Activated naive CD8-positive, alpha-beta T cell treated with anti-CD3 and anti-CD28 coated beads, Interleukin-2, amount 10 ng/mL, durations not matched to agents 7 days and 5 days (primary cell): ENCODE data around the gene OTUD7B. TPM values are rescaled to one million over a fixed set of nuclear protein-coding genes. Genes with fewer than 3 reads are reported as not detected.
"Not testable (repeated sequence)": the region's sequence is repeated elsewhere in the genome, so short reads cannot be mapped to it uniquely, and the experiment has no call there.

Experiments
- ATAC-seq: fragments of 150-1000 bp; cut with Tn5 transposase; one replicate; pipeline ENCODE4 v1.10.0; 2021; ENCODE audit warnings: low read depth, moderate library complexity
- POLR2A ChIA-PET: fragments of 350-600 bp; sonication (Branson Sonifier 250); formaldehyde crosslinking; loops from one replicate; lab custom pipeline; 2021; ENCODE audit warnings: antibody characterized with exemption; lab: Charles Lee
- DNase-seq: peaks from one replicate; pipeline ENCODE4 v3.0.0; 2021
- H3K27ac Mint-ChIP-seq: one replicate; pipeline ENCODE4 v1.8.0; 2022; ENCODE audit warnings: mild to moderate bottlenecking, mixed read lengths
- H3K27me3 Mint-ChIP-seq: one replicate; pipeline ENCODE4 v1.8.0; 2022; ENCODE audit warnings: mild to moderate bottlenecking, moderate library complexity, mixed read lengths
- H3K36me3 Mint-ChIP-seq: one replicate; pipeline ENCODE4 v1.8.0; 2021; ENCODE audit warnings: mild to moderate bottlenecking, mixed read lengths
- H3K4me1 Mint-ChIP-seq: one replicate; pipeline ENCODE4 v1.8.0; 2021; ENCODE audit warnings: mixed read lengths
- H3K4me3 Mint-ChIP-seq: one replicate; pipeline ENCODE4 v1.8.0; 2022; ENCODE audit warnings: mild to moderate bottlenecking, moderate library complexity, mixed read lengths
- H3K9me3 Mint-ChIP-seq: one replicate; pipeline ENCODE4 v1.8.0; 2021; ENCODE audit warnings: mixed read lengths
- total RNA-seq, 2 experiments: library from RNA; stranded (reverse); gene quantifications; one replicate each; pipeline ENCODE4 v1.2.3, GENCODE V29; 2021

Gene OTUD7B
- total RNA-seq, 2 experiments from 2014 or later, result 12.8 to 13.7 TPM

DNA sequence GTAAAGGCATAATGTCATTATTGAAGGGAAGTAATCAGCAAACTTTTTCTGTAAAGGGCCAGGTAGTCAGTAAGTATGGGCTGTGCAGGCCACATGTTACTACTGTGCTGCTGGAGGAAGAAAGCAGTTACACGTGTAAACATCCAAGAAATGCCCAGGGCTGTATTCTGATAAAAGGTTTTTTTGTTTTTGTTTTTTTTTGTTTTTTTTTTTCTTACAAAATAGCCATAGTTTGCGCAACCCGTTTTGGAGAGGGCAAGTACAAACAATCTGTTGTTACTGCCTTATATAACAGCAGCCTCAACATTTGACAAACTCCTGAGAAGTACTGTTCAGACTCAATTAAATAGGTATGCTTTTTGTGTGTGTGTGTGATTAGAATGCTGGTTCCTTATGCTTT lies 47.2 kb downstream of the OTUD7B start:
- Mint-ChIP-seq H3K36me3 (peaks cover 21% of the 10 kb centered on the region), H3K4me3 (no peak overlapping the region), H3K4me1 (peaks cover 17% of the 10 kb centered on the region), H3K27me3 (no peaks in the 10 kb centered on the region), H3K27ac (no peak overlapping the region), H3K9me3 (no peaks in the 10 kb centered on the region)
- ATAC-seq (no peak), DNase-seq (no peak)
- POLR2A ChIA-PET, result interaction anchor here (0.8 kb wide), 1 partner anchor 271 kb away, joined by 3 read pairs; no protein-coding TSS in a partner anchor

DNA sequence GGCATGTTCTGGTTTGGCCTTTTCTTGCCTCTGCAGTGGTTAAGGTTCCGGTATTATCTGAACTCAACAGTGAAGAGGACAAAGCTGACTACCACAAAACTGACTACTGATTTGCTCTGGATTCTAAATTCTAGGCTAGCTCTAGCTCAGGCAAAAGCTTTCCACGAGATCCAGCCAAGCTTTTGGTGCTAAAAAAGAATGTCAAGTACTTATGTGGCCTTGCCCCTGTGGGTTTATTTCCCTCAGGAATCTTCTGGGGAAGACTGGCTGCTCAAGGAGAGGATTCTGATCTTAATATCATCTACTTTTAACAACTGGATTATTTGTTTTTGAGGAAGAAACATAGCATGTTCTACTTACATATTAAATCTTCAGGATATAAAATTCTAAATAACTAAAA lies 47.8 kb downstream of the OTUD7B start:
- Mint-ChIP-seq H3K4me1 (peaks cover 17% of the 10 kb centered on the region), H3K9me3 (no peaks in the 10 kb centered on the region), H3K36me3 (peaks cover 24% of the 10 kb centered on the region), H3K4me3 (no peak overlapping the region), H3K27ac (no peak overlapping the region), H3K27me3 (no peaks in the 10 kb centered on the region)
- ATAC-seq, result no peak
- DNase-seq, result no peak
- POLR2A ChIA-PET, result interaction anchor here (0.6 to 1.1 kb wide), 3 partner anchors 74 to 79 kb away, joined by 3 to 7 read pairs (median 3); a partner anchor contains a TSS

DNA sequence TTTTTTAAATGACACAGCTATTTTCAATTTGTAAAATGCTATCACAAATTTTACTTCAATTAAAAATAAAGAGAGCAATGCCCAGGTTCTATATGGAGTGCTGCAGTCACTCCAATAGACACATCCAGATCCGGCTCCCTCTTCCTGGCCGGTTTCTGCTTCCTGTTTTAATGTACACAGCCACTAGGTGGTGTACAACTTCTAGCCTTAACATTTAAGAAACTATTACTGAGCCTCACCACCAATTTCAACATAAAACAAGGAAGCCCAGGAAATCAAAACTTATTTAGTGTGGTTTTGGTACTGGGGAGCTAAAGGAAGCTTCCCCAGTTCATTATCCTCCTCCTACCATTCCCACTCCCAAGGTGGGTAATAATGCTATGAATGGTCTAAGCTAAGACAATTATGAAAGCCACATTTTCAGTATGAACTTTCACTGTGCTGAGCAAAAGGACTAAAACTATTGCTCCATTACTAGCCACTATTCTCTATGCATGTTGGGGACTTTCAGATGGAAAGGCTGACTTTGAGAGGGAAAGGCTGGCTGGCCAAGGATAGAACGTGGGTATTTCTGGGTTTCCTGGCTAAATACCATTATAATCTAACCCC lies 48.4 kb downstream of the OTUD7B start:
- DNase-seq (no peak), ATAC-seq (peak; percentile 78)
- peaks cover 28% of the 10 kb centered on the region for H3K36me3 Mint-ChIP-seq
- H3K27ac Mint-ChIP-seq, result no peak overlapping the region
- H3K4me3 Mint-ChIP-seq, result no peak overlapping the region
- POLR2A ChIA-PET, result interaction anchor here (0.6 to 1.1 kb wide), 4 partner anchors 73 to 78 kb away, joined by 3 to 7 read pairs (median 4); a partner anchor contains a TSS
- no peaks in the 10 kb centered on the region for H3K9me3 Mint-ChIP-seq
- peaks cover 17% of the 10 kb centered on the region for H3K4me1 Mint-ChIP-seq
- H3K27me3 Mint-ChIP-seq, result no peaks in the 10 kb centered on the region

DNA sequence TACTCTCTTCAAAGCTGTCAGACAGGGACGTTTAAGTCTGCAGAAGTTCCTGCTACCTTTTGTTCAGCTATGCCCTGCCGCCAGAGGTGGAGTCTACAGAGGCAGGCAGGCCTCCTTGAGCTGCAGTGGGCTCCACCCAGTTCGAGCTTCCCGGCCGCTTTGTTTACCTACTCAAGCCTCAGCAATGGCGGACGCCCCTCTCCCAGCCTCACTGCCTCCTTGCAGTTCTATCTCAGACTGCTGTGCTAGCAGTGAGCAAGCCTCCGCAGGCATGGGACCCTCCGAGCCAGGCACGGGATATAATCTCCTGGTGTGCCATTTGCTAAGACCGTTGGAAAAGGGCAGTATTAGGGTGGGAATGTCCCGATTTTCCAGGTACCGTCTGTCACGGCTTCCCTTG lies 53.0 kb downstream of the OTUD7B start:
- H3K4me3 Mint-ChIP-seq, POLR2A ChIA-PET, H3K4me1 Mint-ChIP-seq, DNase-seq, ATAC-seq, H3K27ac Mint-ChIP-seq, H3K27me3 Mint-ChIP-seq, H3K9me3 Mint-ChIP-seq: not testable (repeated sequence)
- peaks cover 42% of the 10 kb centered on the region for H3K36me3 Mint-ChIP-seq

DNA sequence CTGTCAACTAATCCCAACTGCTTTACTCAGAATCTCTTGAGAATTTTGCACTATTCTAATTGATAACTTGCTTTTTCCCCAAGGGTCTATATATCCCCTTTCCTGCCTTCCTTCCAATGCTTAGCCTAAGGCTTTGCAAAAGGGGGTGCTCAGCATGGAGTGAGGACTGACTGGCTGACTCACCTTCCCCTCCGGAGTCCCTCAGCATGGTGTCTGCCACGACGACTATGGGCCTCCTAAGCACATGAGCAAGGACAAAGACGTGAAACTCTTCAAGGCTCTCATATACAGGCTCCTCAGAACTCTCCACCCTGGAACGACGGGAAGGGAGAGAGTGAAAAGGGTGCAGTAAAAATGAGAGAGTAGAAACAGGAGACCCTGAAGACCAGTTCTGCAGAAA lies 60.6 kb downstream of the OTUD7B start:
- no peak for ATAC-seq
- no peaks in the 10 kb centered on the region for H3K27me3 Mint-ChIP-seq
- H3K9me3 Mint-ChIP-seq, result no peaks in the 10 kb centered on the region
- peaks cover 17% of the 10 kb centered on the region for H3K36me3 Mint-ChIP-seq
- H3K27ac Mint-ChIP-seq, result no peak overlapping the region
- DNase-seq, result no peak
- H3K4me3 Mint-ChIP-seq, result no peak overlapping the region
- H3K4me1 Mint-ChIP-seq, result no peaks in the 10 kb centered on the region
- POLR2A ChIA-PET, result interaction anchor here (1.0 kb wide), 1 partner anchor 7 kb away, joined by 3 read pairs; no protein-coding TSS in a partner anchor

DNA sequence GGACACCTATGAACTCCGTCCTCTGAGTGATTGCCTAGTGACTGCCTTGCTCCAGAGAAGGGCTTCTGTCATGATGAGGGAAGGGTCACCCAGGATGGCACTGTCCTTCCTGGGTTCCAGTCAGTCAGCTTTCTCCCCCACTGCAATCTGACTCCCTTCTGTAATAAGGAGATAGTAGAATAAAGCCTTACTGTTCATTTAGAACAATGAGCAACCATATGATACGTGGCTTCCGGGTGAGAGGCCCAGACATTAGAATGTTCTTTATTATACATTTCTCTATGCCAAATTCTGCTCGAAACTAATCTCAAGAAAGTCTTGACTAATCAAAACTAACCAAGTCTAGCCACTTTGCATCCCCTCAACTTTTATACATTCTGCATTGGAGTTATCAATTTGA lies 65.3 kb downstream of the OTUD7B start:
- POLR2A ChIA-PET, result no interaction called here
- peaks cover 8% of the 10 kb centered on the region for H3K36me3 Mint-ChIP-seq
- H3K27ac Mint-ChIP-seq, result no peak overlapping the region
- H3K4me3 Mint-ChIP-seq, result no peak overlapping the region
- H3K27me3 Mint-ChIP-seq, result no peaks in the 10 kb centered on the region
- no peaks in the 10 kb centered on the region for H3K9me3 Mint-ChIP-seq
- peaks cover 8% of the 10 kb centered on the region for H3K4me1 Mint-ChIP-seq
- no peak for ATAC-seq
- DNase-seq, result no peak

DNA sequence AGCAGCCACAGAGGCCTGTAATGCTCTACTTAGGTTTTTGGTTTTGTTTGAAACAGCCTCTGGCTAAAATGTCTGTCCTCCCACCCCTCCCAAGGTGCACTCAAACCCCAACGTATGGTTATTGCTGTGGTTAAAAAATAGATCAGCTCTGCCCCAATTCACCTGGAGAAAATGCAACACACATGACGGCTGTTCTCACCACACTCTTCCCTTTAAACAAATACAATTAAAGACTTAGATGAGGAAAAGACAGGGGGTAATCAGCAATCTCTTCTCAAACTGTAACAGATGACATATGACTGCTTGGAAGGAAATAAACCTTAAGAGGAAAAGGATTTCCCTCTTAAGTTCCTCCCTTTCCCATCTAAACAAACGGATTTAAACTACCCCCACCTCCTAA lies 67.6 kb downstream of the OTUD7B start:
- Mint-ChIP-seq H3K4me1 (peaks cover 20% of the 10 kb centered on the region), H3K9me3 (no peaks in the 10 kb centered on the region), H3K27me3 (no peaks in the 10 kb centered on the region), H3K36me3 (peaks cover 7% of the 10 kb centered on the region), H3K4me3 (no peak overlapping the region), H3K27ac (peak overlapping the region; percentile 26)
- POLR2A ChIA-PET, result interaction anchor here (0.6 to 4.2 kb wide), 3 partner anchors 8 to 55 kb away, joined by 3 to 16 read pairs (median 12); a partner anchor contains a TSS
- ATAC-seq, result no peak
- no peak for DNase-seq

DNA sequence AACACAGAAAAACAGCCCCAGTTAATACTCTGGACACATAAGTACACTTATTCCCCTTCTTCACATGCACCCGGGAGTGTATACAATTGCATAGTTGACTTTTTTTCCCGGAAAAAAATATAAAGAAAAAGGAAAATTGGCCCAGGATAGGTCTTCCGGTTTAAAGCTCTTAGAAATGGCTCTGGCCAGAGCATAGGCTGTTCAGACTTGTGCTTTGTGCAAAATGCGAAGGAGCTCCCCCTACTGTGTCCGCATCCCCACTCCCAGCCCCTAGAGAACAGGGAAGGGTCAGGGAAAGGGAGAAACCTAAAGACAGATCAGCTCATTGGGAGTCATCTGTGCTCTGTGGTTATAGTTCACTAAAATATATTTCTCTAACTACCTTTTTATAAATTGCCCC lies 68.3 kb downstream of the OTUD7B start:
- DNase-seq (no peak), ATAC-seq (no peak)
- POLR2A ChIA-PET, result interaction anchor here (0.6 to 4.2 kb wide), 3 partner anchors 8 to 55 kb away, joined by 3 to 16 read pairs (median 12); a partner anchor contains a TSS
- no peak overlapping the region for H3K27ac Mint-ChIP-seq
- no peaks in the 10 kb centered on the region for H3K9me3 Mint-ChIP-seq
- no peaks in the 10 kb centered on the region for H3K27me3 Mint-ChIP-seq
- H3K36me3 Mint-ChIP-seq, result peaks cover 7% of the 10 kb centered on the region
- peaks cover 27% of the 10 kb centered on the region for H3K4me1 Mint-ChIP-seq
- H3K4me3 Mint-ChIP-seq, result no peak overlapping the region

DNA sequence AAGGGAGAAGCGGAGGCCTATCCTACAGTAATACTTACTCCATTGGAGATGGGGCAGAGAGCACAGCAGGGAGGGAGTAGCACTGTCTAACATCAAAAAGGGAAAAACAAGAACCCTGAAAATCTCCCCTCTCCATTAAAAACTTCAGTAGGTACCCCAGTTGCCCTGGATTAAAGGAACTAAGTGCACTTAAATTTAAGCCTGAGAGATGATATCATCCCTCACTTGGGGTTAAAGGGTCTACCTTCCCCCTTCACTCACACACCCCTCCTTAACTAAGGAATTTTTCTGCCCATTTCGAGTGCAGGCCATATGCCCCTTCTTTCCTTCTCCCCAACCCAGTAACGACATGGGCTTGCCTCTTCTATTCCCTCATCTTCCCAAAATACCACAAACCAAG lies 70.1 kb downstream of the OTUD7B start:
- Mint-ChIP-seq H3K27me3 (no peaks in the 10 kb centered on the region), H3K4me3 (no peak overlapping the region), H3K4me1 (peaks cover 31% of the 10 kb centered on the region), H3K36me3 (peaks cover 5% of the 10 kb centered on the region), H3K9me3 (no peaks in the 10 kb centered on the region), H3K27ac (no peak overlapping the region)
- ATAC-seq (no peak), DNase-seq (no peak)
- POLR2A ChIA-PET, result no interaction called here

DNA sequence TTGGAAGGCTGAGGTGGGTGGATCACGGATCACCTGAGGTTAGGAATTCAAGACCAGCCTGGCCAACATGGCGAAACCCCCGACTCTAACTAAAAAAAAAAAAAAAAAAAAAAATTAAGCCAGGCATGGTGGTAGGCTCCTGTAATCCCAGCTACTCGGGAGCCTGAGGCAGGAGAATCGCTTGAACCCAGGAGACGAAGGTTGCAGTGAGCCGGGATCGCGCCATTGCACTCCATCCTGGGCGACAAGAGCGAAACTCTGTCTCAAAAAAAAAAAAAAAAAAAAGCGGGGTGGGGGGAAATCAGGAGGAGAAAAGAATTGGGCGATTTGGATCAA lies 71.9 kb downstream of the OTUD7B start:
- DNase-seq, ATAC-seq, H3K9me3 Mint-ChIP-seq, H3K27me3 Mint-ChIP-seq, H3K36me3 Mint-ChIP-seq: not testable (repeated sequence)
- H3K4me3 Mint-ChIP-seq, result peak overlapping the region; percentile 14
- POLR2A ChIA-PET, result interaction anchor here (0.6 to 4.7 kb wide), 5 partner anchors 9 to 51 kb away, joined by 3 to 46 read pairs (median 4); partner anchors contain the start of gene SF3B4
- H3K27ac Mint-ChIP-seq, result peak overlapping the region; percentile 49
- peaks cover 30% of the 10 kb centered on the region for H3K4me1 Mint-ChIP-seq

DNA sequence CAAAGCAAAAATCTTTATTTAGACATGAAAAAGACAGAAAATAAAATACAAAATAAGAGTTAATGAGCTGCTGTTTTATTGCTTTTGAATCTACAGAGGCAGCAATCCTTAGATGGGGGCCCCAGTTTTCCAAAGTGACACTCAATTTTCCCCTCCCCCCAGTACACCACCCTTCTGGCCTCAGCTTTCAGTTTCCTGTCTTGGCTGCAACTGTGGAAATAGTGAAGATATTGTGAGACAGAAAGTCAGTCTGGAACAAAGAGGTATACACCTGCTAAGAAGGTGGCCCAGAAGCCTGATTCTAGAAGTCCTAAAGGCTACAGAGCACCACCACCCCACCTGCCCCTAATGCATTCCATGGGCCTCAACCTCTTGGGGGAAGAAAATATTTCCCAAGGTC lies 72.8 kb downstream of the OTUD7B start:
- H3K4me3 Mint-ChIP-seq, result peak overlapping the region; percentile 44
- ATAC-seq, result peak; percentile 52

DNA sequence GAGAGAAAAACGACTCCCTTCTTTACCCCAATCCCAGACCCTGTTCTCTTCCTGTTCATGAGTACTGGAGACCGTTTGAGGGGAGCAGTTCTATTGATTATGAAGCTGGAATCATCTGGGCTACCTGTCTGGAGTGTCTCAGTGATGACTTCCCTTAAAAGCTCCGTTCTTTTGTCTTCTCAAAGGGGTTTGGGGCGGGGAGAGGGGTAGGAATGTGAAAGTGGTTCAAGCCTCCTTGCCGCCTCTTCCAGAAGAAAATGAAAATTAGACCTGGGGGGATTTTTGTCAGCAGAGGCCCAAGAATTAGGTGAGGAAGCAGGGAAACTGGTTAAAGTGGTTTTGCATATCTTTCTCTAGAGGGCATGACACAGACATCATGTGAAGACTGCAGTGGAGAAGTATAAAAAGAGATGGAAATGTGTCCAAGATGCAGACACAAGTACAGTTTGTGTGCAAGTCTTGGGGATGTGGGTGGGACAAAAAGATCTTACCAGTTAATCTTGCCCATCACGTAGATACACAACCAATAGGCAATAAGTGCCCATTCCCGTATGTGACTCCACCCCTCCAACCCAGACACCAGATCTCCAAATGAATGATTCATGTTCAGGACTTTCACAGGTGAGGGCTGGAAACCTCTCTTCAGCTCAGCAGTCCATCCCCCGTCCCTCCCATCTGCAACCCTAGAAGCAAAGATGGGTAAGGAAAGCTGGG lies 73.4 kb downstream of the OTUD7B start:
- peaks cover 22% of the 10 kb centered on the region for H3K4me1 Mint-ChIP-seq
- ATAC-seq (no peak), DNase-seq (no peak)
- no peaks in the 10 kb centered on the region for H3K9me3 Mint-ChIP-seq
- POLR2A ChIA-PET, result interaction anchor here (0.9 to 4.7 kb wide), 5 partner anchors 8 to 50 kb away, joined by 3 to 46 read pairs (median 4); partner anchors contain the start of gene SF3B4
- peak overlapping the region; percentile 66 for H3K27ac Mint-ChIP-seq
- no peaks in the 10 kb centered on the region for H3K27me3 Mint-ChIP-seq
- no peaks in the 10 kb centered on the region for H3K36me3 Mint-ChIP-seq
- peak overlapping the region; percentile 44 for H3K4me3 Mint-ChIP-seq

More for the DNA sequence above, 72.8 kb downstream of the OTUD7B start:
- peaks cover 23% of the 10 kb centered on the region for H3K4me1 Mint-ChIP-seq
- POLR2A ChIA-PET, result interaction anchor here (0.9 to 4.7 kb wide), 5 partner anchors 8 to 50 kb away, joined by 3 to 46 read pairs (median 4); partner anchors contain the start of gene SF3B4
- peak overlapping the region; percentile 66 for H3K27ac Mint-ChIP-seq
- no peaks in the 10 kb centered on the region for H3K36me3 Mint-ChIP-seq
- no peaks in the 10 kb centered on the region for H3K27me3 Mint-ChIP-seq
- DNase-seq, result no peak
- H3K9me3 Mint-ChIP-seq, result no peaks in the 10 kb centered on the region

DNA sequence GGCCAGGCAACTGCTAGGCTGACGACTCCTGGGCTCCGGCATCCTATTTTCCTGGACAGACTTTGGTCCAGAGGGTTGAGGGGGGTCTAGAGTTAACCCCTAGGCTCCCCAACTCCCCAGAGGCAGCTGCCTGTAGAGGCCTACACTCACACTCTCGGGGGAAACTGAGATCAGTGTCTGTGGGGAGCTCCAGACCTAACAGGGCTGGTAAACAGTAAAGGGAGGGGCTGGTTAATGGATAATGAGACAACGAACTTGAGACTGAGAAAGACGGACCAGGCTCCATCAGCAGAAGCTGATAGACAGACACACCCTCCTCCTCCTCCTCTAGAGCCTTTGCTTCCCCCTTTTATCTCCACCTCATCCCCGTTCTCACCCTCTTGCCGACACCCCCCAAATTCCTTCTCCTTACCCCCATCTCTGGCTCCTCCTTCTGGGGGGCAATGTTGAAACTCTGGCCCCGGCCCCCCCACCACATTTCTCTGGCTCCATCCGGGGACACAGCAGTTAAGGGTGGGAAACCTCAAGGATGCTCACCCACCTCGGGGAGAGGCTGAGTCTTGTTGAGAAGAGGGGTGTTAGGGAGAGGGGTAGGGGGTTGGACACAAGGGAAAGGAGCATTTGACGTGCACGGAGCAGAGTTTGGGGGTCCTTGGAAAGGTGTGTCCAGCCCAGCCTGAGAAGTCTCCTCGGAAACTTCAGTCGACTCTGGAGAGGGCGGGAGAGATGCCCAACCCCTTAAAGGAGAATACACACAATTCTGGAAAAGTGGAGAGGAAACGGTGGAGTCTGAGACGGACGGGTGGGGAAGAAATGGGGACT lies 74.1 kb downstream of the OTUD7B start, which contains the start of gene MTMR11:
Gene MTMR11 (minus strand): TSS at position 710 of the 822 bp plus-strand sequence. CDS start 232 bp downstream, at position 478.
- peak within 1 kb of the TSS; percentile 44 for H3K4me3 Mint-ChIP-seq
- H3K9me3 Mint-ChIP-seq, result no peaks in the 10 kb centered on the region
- POLR2A ChIA-PET, result interaction anchor here (3.1 to 4.7 kb wide), 2 partner anchors 8 to 49 kb away, joined by 31 to 46 read pairs; partner anchors contain the start of gene SF3B4
- no peaks in the 10 kb centered on the region for H3K36me3 Mint-ChIP-seq
- DNase-seq (no peak), ATAC-seq (no peak)
- H3K4me1 Mint-ChIP-seq, result peaks cover 28% of the 10 kb centered on the region
- H3K27ac Mint-ChIP-seq, result peak within 1 kb of the TSS; percentile 66
- H3K27me3 Mint-ChIP-seq, result no peaks in the 10 kb centered on the region
